Activated naive CD4-positive, alpha-beta T cell treated with anti-CD3 and anti-CD28 coated beads, Interleukin-2, amount 10 ng/mL, durations not matched to agents 7 days and 5 days (primary cell): ENCODE data around the gene ZNF135.

ENCODE experiments used
- CTCF ChIA-PET: fragments of 350-600 bp; sonication (Branson Sonifier 250); formaldehyde crosslinking; loops from one replicate; lab custom pipeline; 2021; ENCODE audit warnings: antibody characterized with exemption; lab: Charles Lee
- DNase-seq: peaks from one replicate; pipeline ENCODE4 v3.0.0-alpha.2; 2020
- H3K27ac Mint-ChIP-seq: one replicate; pipeline ENCODE4 v1.8.0; 2021; ENCODE audit warnings: mild to moderate bottlenecking, moderate library complexity, mixed read lengths
- H3K27me3 Mint-ChIP-seq: one replicate; pipeline ENCODE4 v1.8.0; 2021; ENCODE audit warnings: mild to moderate bottlenecking, mixed read lengths
- H3K36me3 Mint-ChIP-seq: one replicate; pipeline ENCODE4 v1.8.0; 2021; ENCODE audit warnings: mixed read lengths
- H3K4me1 Mint-ChIP-seq: one replicate; pipeline ENCODE4 v1.8.0; 2021; ENCODE audit warnings: mixed read lengths
- H3K4me3 Mint-ChIP-seq: one replicate; pipeline ENCODE4 v1.8.0; 2021; ENCODE audit warnings: mild to moderate bottlenecking, moderate library complexity, mixed read lengths
- H3K9me3 Mint-ChIP-seq: one replicate; pipeline ENCODE4 v1.8.0; 2021; ENCODE audit warnings: mixed read lengths

Gene ZNF135

GRCh38 chr19:58058467-58058866 is 615 bp upstream of the ZNF135 start:
- Mint-ChIP-seq H3K4me1 (peaks cover 5% of the 10 kb centered on the region), H3K27ac (no peak overlapping the region), H3K27me3 (no peaks in the 10 kb centered on the region), H3K4me3 (peak overlapping the region; percentile 65), H3K9me3 (peaks cover 48% of the 10 kb centered on the region), H3K36me3 (peaks cover 19% of the 10 kb centered on the region)
- no peak for DNase-seq
- CTCF ChIA-PET = no interaction called here

GRCh38 chr19:58059671-58060078 is 593 bp downstream of the ZNF135 start:
- H3K4me1 Mint-ChIP-seq = peaks cover 5% of the 10 kb centered on the region
- H3K9me3 Mint-ChIP-seq = peaks cover 52% of the 10 kb centered on the region
- no peaks in the 10 kb centered on the region for H3K27me3 Mint-ChIP-seq
- CTCF ChIA-PET = no interaction called here
- no peak overlapping the region for H3K4me3 Mint-ChIP-seq
- peaks cover 19% of the 10 kb centered on the region for H3K36me3 Mint-ChIP-seq
- DNase-seq = no peak
- H3K27ac Mint-ChIP-seq = no peak overlapping the region

- H3K4me1 Mint-ChIP-seq = peaks cover 5% of the 10 kb centered on the region
- H3K27ac Mint-ChIP-seq = no peak overlapping the region
- CTCF ChIA-PET = no interaction called here
- H3K4me3 Mint-ChIP-seq = peak overlapping the region; percentile 51
- H3K36me3 Mint-ChIP-seq = peaks cover 19% of the 10 kb centered on the region
- DNase-seq = no peak
- H3K9me3 Mint-ChIP-seq = peaks cover 52% of the 10 kb centered on the region
- H3K27me3 Mint-ChIP-seq = no peaks in the 10 kb centered on the region
Measured at GRCh38 chr19:58060231-58060630, 1.1 kb downstream of the ZNF135 start.

GRCh38 chr19:58063712-58064111 is 4.6 kb downstream of the ZNF135 start:
- DNase-seq = no peak
- Mint-ChIP-seq H3K4me1 (peaks cover 4% of the 10 kb centered on the region), H3K36me3 (peaks cover 8% of the 10 kb centered on the region), H3K4me3 (no peak overlapping the region), H3K27me3 (no peaks in the 10 kb centered on the region), H3K9me3 (peaks cover 67% of the 10 kb centered on the region), H3K27ac (no peak overlapping the region)
- CTCF ChIA-PET = no interaction called here

- no peaks in the 10 kb centered on the region for H3K36me3 Mint-ChIP-seq
- no peak for DNase-seq
- H3K27me3 Mint-ChIP-seq = no peaks in the 10 kb centered on the region
- CTCF ChIA-PET = no interaction called here
- H3K4me3 Mint-ChIP-seq = no peak overlapping the region
- no peak overlapping the region for H3K27ac Mint-ChIP-seq
- H3K4me1 Mint-ChIP-seq = no peaks in the 10 kb centered on the region
- H3K9me3 Mint-ChIP-seq = peaks cover 72% of the 10 kb centered on the region
Measured at GRCh38 chr19:58067240-58067912, 8.3 kb downstream of the ZNF135 start.

GRCh38 chr19:58079792-58080191 is 20.7 kb downstream of the ZNF135 start:
- no peak for DNase-seq
- CTCF ChIA-PET = no interaction called here
- Mint-ChIP-seq H3K27ac (no peak overlapping the region), H3K4me1 (no peaks in the 10 kb centered on the region), H3K27me3 (no peaks in the 10 kb centered on the region), H3K9me3 (peaks cover 42% of the 10 kb centered on the region), H3K4me3 (no peak overlapping the region), H3K36me3 (peaks cover 8% of the 10 kb centered on the region)

GRCh38 chr19:58083021-58083420 is 23.9 kb downstream of the ZNF135 start:
- Mint-ChIP-seq H3K4me1 (no peaks in the 10 kb centered on the region), H3K4me3 (no peak overlapping the region), H3K36me3 (peaks cover 11% of the 10 kb centered on the region), H3K9me3 (peaks cover 45% of the 10 kb centered on the region), H3K27me3 (no peaks in the 10 kb centered on the region), H3K27ac (no peak overlapping the region)
- CTCF ChIA-PET = no interaction called here
- DNase-seq = no peak

- H3K27ac Mint-ChIP-seq = no peak overlapping the region
- H3K27me3 Mint-ChIP-seq = no peaks in the 10 kb centered on the region
- H3K9me3 Mint-ChIP-seq = peaks cover 45% of the 10 kb centered on the region
- no peak overlapping the region for H3K4me3 Mint-ChIP-seq
- CTCF ChIA-PET = no interaction called here
- no peak for DNase-seq
- H3K36me3 Mint-ChIP-seq = peaks cover 13% of the 10 kb centered on the region
- H3K4me1 Mint-ChIP-seq = no peaks in the 10 kb centered on the region
Measured at GRCh38 chr19:58084596-58085347, 25.7 kb downstream of the ZNF135 start.

GRCh38 chr19:58085348-58085875 is 26.3 kb downstream of the ZNF135 start:
- CTCF ChIA-PET = no interaction called here
- H3K4me3 Mint-ChIP-seq = no peak overlapping the region
- H3K36me3 Mint-ChIP-seq = peaks cover 13% of the 10 kb centered on the region
- no peaks in the 10 kb centered on the region for H3K4me1 Mint-ChIP-seq
- no peak overlapping the region for H3K27ac Mint-ChIP-seq
- H3K9me3 Mint-ChIP-seq = peaks cover 45% of the 10 kb centered on the region
- H3K27me3 Mint-ChIP-seq = no peaks in the 10 kb centered on the region
- no peak for DNase-seq

- Mint-ChIP-seq H3K27ac (no peak overlapping the region), H3K27me3 (no peaks in the 10 kb centered on the region), H3K9me3 (peaks cover 39% of the 10 kb centered on the region), H3K4me3 (no peak overlapping the region), H3K36me3 (peaks cover 12% of the 10 kb centered on the region), H3K4me1 (no peaks in the 10 kb centered on the region)
- CTCF ChIA-PET = no interaction called here
- no peak for DNase-seq
Measured at GRCh38 chr19:58086825-58087710, 28.0 kb downstream of the ZNF135 start.

- Mint-ChIP-seq H3K36me3 (peaks cover 10% of the 10 kb centered on the region), H3K4me1 (no peaks in the 10 kb centered on the region), H3K27ac (no peak overlapping the region), H3K27me3 (no peaks in the 10 kb centered on the region), H3K4me3 (no peak overlapping the region), H3K9me3 (peaks cover 45% of the 10 kb centered on the region)
- CTCF ChIA-PET = no interaction called here
- no peak for DNase-seq
Measured at GRCh38 chr19:58088521-58089052, 29.5 kb downstream of the ZNF135 start.

GRCh38 chr19:58089846-58090245 is 30.8 kb downstream of the ZNF135 start:
- H3K27ac Mint-ChIP-seq = no peak overlapping the region
- no peak overlapping the region for H3K4me3 Mint-ChIP-seq
- peaks cover 6% of the 10 kb centered on the region for H3K36me3 Mint-ChIP-seq
- H3K9me3 Mint-ChIP-seq = peaks cover 44% of the 10 kb centered on the region
- H3K4me1 Mint-ChIP-seq = no peaks in the 10 kb centered on the region
- no peaks in the 10 kb centered on the region for H3K27me3 Mint-ChIP-seq
- DNase-seq = no peak
- CTCF ChIA-PET = no interaction called here

GRCh38 chr19:58091251-58091995 is 32.3 kb downstream of the ZNF135 start:
- CTCF ChIA-PET = no interaction called here
- Mint-ChIP-seq H3K27ac (no peak overlapping the region), H3K9me3 (peaks cover 48% of the 10 kb centered on the region), H3K4me1 (no peaks in the 10 kb centered on the region), H3K36me3 (peaks cover 9% of the 10 kb centered on the region), H3K4me3 (no peak overlapping the region), H3K27me3 (no peaks in the 10 kb centered on the region)
- DNase-seq = no peak
